Measurements from ENCODE around the gene MYPN. TPM values are rescaled to one million over a fixed set of nuclear protein-coding genes. Genes with fewer than 3 reads are reported as not detected.
"Not testable (repeated sequence)": the region's sequence is repeated elsewhere in the genome, so short reads cannot be mapped to it uniquely, and the experiment has no call there.

Gene MYPN, protein sequence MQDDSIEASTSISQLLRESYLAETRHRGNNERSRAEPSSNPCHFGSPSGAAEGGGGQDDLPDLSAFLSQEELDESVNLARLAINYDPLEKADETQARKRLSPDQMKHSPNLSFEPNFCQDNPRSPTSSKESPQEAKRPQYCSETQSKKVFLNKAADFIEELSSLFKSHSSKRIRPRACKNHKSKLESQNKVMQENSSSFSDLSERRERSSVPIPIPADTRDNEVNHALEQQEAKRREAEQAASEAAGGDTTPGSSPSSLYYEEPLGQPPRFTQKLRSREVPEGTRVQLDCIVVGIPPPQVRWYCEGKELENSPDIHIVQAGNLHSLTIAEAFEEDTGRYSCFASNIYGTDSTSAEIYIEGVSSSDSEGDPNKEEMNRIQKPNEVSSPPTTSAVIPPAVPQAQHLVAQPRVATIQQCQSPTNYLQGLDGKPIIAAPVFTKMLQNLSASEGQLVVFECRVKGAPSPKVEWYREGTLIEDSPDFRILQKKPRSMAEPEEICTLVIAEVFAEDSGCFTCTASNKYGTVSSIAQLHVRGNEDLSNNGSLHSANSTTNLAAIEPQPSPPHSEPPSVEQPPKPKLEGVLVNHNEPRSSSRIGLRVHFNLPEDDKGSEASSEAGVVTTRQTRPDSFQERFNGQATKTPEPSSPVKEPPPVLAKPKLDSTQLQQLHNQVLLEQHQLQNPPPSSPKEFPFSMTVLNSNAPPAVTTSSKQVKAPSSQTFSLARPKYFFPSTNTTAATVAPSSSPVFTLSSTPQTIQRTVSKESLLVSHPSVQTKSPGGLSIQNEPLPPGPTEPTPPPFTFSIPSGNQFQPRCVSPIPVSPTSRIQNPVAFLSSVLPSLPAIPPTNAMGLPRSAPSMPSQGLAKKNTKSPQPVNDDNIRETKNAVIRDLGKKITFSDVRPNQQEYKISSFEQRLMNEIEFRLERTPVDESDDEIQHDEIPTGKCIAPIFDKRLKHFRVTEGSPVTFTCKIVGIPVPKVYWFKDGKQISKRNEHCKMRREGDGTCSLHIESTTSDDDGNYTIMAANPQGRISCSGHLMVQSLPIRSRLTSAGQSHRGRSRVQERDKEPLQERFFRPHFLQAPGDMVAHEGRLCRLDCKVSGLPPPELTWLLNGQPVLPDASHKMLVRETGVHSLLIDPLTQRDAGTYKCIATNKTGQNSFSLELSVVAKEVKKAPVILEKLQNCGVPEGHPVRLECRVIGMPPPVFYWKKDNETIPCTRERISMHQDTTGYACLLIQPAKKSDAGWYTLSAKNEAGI (N-terminal part only)
- 9.4 TPM for total RNA-seq

DNA sequence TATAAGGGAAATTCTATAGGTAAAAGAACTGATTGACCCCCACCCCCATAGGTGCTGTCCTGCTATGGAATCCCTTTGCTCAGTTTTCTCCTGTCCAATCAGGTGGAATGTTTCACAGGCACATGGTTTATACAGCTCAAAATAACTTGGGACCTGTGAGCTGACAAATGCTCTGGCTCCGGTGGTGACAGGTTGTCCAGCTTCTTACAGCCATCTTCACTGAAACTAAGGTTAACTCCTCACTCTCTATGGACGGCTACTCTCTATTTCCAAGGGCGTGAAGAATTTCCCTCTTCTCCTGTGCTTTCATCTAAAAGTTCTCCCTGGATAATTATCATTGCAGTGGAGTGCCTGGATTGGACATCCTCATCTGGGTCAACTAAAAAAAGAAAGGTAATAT, at the start of gene MYPN:
Gene MYPN (plus strand): TSS at position 158 of the 400 bp plus-strand sequence. CDS start 11,951 bp downstream, outside the sequence.
- DNase-seq = no peak

DNA sequence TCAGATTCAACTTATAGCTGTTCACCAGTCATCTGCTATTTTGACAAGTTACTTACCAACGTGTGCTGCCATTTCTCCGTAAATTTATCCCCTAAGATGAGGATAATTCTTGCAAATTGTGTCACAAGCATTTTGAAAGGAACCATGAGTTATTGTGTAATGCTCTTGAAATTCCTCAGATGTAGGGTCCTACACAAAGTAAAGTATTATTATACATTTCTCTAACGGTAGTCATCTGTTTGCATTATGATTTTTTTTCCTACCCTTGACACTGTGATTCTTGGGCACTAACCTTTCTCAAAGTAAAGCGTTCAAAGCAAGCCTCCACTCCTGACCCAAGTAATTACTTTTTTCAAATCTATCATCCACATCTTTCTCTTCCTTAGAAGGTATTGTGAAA, 42.3 kb upstream of the MYPN start:
- DNase-seq = no peak

GRCh38 chr10:68067508-68067907, 41.8 kb upstream of the MYPN start:
- no peak for DNase-seq

DNA sequence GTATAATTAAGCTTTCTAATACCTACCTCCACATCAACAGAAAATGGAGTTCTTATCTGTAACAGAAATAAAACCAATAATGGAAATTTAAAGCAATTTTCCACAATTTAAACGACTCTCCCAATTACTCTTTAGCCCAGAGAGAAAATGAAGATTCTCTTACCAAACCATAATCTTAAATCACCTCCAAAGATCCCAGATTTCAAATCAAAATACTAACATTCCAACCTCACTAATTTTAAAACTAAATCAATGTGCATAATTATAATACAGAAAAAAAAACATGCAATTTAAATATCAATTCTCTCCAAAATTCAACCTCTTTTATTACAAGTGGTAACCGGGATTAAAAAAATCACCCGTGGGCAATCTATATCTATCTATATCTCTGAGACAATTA, 35.7 kb upstream of the MYPN start:
- DNase-seq = no peak

DNA sequence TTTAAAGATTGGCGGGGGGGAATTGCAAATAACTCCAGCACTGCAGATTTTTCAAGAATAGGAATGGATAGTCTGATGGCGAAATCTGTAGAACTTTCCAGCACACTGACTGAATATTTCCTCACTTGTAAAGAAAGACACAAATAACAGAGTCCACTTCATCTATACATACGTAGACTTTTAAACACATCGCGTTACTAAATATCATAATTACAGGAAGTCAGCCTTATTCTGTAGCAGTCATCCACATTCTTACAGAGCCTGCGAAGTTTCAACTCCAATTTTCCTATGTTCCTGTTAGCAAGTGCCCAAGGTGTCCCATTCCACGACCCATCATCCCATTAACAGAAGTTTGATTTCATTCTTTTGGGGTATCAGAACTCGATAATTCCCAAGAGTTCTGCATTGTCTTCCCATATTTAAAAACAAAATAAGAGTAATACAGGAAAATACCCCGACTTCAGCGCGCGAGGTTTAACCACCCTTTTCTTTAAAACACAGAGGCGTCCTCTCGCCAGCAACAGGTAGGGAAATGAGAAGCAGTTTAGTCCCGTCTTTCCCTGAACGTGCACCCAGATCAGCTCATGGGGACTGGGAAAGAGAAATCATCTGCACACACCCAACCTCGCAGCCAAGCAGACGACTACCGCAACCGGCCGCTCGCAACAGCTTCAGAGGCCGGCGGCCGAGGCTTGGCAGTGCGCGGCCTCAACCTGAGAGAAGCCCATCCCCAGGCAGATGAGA, 35.1 kb upstream of the MYPN start:
- peak; percentile 40 for DNase-seq

GRCh38 chr10:68074775-68075549, 34.3 kb upstream of the MYPN start, which contains the start of gene HERC4:
Gene HERC4, minus strand, starts transcription at chr10:68075283. Its CDS starts 2,175 bp downstream, at chr10:68073108.
- peak; percentile 94 for DNase-seq

DNA sequence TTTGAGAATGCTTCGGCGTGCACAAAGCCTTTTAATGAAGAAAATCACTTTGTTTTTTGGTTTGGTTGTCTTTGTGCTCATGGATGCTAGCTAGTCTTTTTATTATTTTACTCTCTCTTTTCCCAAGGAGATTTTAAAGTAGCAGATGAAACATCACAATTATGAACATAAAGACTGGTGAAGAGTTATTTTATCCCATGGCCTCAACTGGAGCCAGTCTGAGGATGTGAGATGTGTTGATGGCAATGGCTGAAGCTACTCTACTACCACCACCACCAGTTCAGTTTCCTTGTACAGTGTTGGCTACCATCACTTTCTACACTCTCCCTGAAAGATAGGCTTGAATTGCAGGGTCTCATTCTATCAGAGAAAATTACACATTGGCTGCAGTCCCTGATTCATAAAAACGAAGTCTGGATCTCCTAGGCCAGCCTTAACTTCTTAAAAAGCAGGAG, 33.7 kb upstream of the MYPN start:
- DNase-seq = no peak

GRCh38 chr10:68076081-68076480, 33.2 kb upstream of the MYPN start:
- DNase-seq = not testable (repeated sequence)

DNA sequence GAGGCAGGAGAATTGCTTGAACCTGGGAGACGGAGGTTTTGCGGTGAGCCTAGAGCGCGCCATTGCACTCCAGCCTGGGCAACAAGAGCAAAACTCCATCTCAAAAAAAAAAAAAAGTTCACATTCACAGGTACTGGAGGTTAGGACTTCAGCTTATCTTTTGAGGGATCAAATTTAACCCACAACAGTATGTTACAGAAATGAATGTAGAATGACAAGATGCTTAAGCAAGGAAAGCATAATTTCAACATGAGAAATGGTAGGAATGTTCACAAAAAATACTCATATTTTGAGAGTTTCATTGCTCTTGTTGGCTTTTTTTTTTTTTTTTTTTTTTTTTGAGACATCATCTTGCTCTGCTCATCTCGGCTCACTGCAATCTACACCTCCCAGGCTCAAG, 32.3 kb upstream of the MYPN start:
- no peak for DNase-seq

GRCh38 chr10:68079434-68079833, 29.9 kb upstream of the MYPN start:
- DNase-seq = no peak

GRCh38 chr10:68080853-68081431, 28.3 kb upstream of the MYPN start:
- DNase-seq = no peak

- DNase-seq = no peak
Measured at GRCh38 chr10:68081916-68082315, 27.4 kb upstream of the MYPN start.

DNA sequence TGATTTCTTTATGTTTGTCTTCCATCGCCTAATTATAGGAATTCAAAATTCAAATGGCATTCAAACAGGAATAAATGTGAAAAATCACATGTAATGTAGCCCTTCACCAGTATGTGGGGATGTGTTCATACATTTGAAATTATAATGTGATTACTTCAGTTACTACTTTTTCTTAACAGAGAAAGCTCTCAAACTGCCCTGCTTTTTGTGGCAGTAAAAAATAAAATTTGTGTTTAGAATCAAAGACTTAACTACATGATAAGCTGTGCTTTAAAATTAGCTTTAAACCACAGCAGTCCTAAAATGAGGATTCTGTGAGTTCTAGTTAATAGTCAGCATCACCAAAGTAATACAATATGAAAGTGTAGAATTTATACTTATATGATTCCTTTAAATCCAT, 26.4 kb upstream of the MYPN start:
- DNase-seq = no peak

GRCh38 chr10:68083953-68084352, 25.3 kb upstream of the MYPN start:
- DNase-seq = no peak

DNA sequence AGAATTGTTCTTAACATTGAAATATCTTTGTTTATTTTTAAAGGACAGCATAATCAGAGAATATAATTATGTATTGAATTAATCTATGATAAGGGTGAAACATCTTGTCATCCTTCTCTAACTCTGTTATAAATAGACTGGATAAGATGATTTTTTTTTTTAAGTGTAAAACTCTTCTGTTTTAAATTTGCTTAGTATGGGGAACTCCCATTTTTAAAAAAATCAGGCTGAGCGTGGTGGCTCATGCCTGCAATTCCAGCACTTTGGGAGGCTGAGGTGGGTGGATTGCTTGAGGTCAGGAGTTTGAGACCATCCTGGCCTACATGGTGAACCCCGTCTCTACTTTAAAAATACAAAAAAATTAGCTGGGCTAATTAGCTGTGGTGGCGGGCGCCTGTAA, 24.8 kb upstream of the MYPN start:
- DNase-seq = no peak

- DNase-seq = no peak
Measured at GRCh38 chr10:68086011-68086410, 23.3 kb upstream of the MYPN start.

DNA sequence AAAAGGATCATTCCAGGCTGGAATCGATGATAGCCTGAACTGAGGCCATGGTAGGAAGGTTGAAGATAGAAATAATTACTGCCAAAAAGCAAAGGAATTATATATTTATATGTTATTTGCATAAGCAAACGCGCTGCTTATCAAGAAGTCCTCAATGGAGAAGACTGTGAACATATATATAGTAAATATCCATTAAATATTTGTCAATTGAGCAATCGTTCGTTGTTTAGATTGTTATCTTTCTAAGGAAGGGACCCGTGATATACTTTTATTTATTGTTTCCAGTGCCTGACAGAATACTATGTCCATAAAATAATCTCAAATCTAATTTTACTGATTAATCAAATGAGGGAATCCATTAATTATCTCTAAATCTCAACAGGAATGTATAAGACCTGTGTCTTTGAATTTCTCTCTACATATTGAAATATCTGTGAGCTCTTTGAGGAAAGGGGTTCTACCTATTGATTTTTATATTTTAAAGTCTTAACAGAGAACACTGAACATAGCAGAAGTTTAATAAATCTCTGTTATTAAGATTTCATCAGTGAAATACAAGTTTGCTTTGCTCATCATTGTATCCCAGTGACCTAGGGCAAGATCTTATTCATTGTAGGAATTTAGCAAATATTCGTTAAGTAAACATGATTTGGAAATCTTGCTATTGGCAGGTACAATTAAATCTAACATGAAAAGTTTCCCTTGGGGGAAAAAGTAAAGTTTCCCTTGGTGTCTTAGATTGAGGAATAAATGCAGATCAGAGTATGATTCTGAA, 22.2 kb upstream of the MYPN start:
- DNase-seq = no peak

DNA sequence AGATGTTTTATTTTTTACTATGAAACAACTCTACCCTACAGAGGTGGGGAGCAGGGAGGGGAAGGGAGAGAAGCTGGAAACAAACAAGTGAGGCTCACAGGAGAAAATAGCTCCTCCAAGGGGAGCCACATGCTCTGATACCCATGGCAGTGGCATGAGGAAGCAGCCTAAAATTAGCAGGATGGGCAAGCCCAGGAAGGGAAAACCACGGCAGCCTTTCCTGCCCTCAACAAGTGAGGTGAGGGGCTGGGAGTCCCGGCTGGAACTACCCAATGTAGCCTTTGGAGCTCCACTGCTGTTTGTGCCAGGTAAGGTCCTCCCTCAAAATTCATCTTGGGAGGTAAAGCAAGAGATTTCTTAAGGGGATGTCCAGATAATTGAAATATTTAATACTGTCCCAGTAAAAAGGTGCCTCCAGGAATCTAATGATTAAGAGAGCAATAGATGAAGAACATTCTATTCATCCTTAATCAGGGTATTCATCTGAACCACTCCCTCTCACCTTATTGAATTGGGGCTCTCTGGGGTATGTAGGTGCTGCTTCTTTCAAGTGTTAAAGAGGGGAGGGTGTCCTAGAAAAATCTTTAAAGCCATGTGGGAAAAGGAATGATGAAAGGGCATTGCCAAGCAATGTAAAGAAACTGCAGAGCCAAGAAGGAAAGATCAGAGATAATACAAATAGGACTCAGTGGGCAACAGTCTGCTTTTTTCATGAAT, 21.4 kb upstream of the MYPN start:
- DNase-seq = no peak

DNA sequence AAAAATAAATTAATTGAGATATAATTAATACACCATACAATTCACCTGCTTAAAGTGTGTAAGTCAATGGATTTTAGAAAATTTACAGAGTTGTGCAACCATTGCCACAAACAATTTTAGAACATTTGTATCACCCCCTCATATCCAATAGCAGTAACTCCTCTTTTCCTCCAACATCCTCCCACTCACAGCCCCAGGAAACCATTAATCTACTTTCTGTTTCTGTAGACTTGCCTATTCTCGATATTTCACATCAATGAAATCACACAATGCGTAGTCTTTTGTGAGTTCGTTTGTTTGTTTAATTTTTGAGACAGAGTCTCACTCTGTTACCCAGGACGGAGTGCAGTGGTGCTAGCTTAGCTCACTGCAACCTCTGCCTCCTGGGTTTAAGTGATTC, 20.5 kb upstream of the MYPN start:
- no peak for DNase-seq

Measured in skin of body (tissue), 2 donors.